BLaER1 (cell line): ENCODE measurements around the gene PPM1K.

Experiments used
- H3K27ac ChIP-seq: shearing (Covaris generic); formaldehyde crosslinking; 2 replicates; pipeline ENCODE4 v1.8.1; 2022
- H3K27me3 ChIP-seq: shearing (Covaris generic); formaldehyde crosslinking; 2 replicates; pipeline ENCODE4 v1.8.1; 2022
- H3K36me3 ChIP-seq: shearing (Covaris generic); formaldehyde crosslinking; 2 replicates; pipeline ENCODE4 v1.8.1; 2022
- H3K4me1 ChIP-seq: shearing (Covaris generic); formaldehyde crosslinking; 2 replicates; pipeline ENCODE4 v1.8.1; 2022
- H3K4me2 ChIP-seq: shearing (Covaris generic); formaldehyde crosslinking; 2 replicates; pipeline ENCODE4 v1.8.1; 2022
- H3K4me3 ChIP-seq: shearing (Covaris generic); formaldehyde crosslinking; 2 replicates; pipeline ENCODE4 v1.8.1; 2022
- H3K9ac ChIP-seq: shearing (Covaris generic); formaldehyde crosslinking; 2 replicates; pipeline ENCODE4 v1.8.1; 2022
- H3K9me3 ChIP-seq: shearing (Covaris generic); formaldehyde crosslinking; 2 replicates; pipeline ENCODE4 v1.8.1; 2022
- H4K20me1 ChIP-seq: shearing (Covaris generic); formaldehyde crosslinking; 2 replicates; pipeline ENCODE4 v1.8.1; 2022
- Cebpa-rat ChIP-seq: shearing (Covaris generic); IDR thresholded peaks from 2 replicates; pipeline ENCODE4 v1.8.1; 2022

PPM1K gene

DNA sequence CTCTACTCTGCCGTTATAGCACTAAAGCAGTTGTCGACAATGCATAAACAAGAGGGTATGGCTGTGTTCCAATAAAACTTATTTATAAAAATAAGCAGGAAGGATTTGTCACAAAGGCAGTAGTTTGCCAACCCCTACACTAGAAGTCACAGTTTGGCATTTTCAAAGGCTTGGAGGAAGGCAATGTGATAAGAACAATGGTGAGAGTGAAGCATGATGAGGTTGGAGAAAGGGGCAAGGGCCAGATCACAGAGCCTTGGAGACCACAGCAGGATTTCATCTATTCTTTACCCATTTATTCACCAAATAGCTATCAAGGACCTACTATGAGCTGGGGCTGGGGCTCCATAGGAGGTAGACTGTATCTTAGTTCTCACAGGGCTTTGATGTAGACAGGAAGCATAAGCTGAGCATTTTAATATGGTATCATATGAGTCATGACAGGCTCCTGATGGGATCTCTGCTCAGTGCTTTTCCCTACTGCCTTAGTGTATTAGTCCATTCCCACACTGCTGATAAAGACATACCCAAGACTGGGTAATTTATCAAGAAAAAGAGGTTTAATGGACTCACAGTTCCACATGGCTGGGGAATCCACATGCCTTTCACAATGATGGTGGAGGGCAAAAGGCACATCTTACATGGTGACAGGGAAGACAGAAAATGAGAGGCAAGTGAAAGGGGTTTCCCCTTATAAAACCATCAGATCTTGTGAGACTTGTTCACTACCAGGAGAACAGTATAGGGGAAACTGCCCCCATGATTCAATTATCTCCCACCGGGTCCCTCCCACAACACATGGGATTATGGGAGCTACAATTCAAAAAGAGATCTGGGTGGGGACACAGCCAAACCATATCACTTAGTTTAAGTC lies 58.9 kb downstream of the PPM1K start:
- no peaks in the 10 kb centered on the region for H3K36me3 ChIP-seq
- TF ChIP-seq Cebpa-rat = no peak
- peaks cover 30% of the 10 kb centered on the region for H3K9me3 ChIP-seq
- no peak overlapping the region for H3K4me2 ChIP-seq
- H3K9ac ChIP-seq = no peak overlapping the region
- no peak overlapping the region for H3K27ac ChIP-seq
- peaks cover 10% of the 10 kb centered on the region for H3K4me1 ChIP-seq
- H3K27me3 ChIP-seq = no peaks in the 10 kb centered on the region
- no peaks in the 10 kb centered on the region for H4K20me1 ChIP-seq
- H3K4me3 ChIP-seq = no peak overlapping the region

DNA sequence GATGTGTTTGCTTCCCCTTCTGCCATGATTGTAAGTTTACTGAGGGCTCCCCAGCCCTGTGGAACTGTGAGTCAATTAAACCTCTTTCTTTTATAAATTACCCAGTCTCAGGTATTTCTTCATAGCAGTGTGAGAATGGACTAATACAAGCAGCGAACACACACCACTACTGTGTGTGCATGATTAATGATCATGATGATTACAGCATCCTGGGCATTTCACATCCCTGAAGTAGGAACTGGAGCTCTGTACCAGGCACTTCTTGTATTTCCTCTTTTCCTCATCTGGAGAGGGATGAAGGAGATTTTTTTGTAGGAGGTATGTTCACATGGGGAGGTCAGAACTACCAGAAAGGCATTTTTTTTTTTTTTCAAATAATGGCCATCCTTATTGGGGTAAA lies 60.8 kb downstream of the PPM1K start:
- Histone ChIP-seq H3K9me3 (peaks cover 27% of the 10 kb centered on the region), H4K20me1 (no peaks in the 10 kb centered on the region), H3K9ac (no peak overlapping the region), H3K27ac (no peak overlapping the region), H3K36me3 (no peaks in the 10 kb centered on the region), H3K27me3 (no peaks in the 10 kb centered on the region), H3K4me3 (no peak overlapping the region), H3K4me2 (no peak overlapping the region), H3K4me1 (peaks cover 10% of the 10 kb centered on the region)
- TF ChIP-seq Cebpa-rat = no peak

DNA sequence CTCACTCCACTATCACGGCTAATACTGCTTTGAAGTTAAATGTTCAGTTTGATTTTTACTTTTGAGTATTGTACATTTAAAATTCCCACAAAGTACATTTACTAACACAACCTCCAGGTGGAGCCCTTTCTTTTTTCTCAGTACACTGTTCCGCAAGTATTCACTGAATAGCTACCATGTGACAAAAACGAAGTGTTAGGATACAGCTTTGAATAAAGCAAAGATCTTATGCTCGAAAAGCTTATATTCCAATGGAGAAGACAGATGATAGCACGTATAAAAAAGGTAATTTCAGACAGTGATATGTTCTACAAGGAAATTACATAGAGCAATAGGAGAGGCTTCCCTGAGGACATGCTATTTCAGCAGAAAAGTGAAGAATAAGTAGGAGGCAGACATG lies 65.3 kb downstream of the PPM1K start:
- no peaks in the 10 kb centered on the region for H3K4me1 ChIP-seq
- H3K27ac ChIP-seq = no peak overlapping the region
- H3K27me3 ChIP-seq = no peaks in the 10 kb centered on the region
- H3K4me3 ChIP-seq = no peak overlapping the region
- no peak for TF ChIP-seq Cebpa-rat
- H3K36me3 ChIP-seq = no peaks in the 10 kb centered on the region
- peaks cover 23% of the 10 kb centered on the region for H3K9me3 ChIP-seq
- H4K20me1 ChIP-seq = no peaks in the 10 kb centered on the region
- no peak overlapping the region for H3K9ac ChIP-seq
- H3K4me2 ChIP-seq = no peak overlapping the region

DNA sequence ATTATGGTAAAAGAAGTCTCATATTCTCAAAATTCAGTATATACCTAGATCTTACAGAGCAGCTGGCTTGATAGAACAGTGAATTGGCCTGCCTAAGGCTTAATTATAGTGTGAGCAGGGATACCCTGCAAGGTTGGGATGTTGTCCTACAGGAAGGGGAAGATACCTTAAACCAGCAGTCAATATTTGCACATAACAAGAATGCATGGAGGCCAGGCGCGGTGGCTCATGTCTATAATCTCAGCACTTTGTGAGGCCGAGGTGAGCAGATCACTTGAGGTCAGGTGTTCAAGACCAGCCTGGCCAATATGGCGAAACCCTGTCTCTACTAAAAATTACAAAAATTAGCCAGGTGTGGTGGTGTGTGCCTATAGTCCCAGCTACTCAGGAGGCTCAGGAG lies 67.2 kb downstream of the PPM1K start:
- Histone ChIP-seq H3K9me3 (peaks cover 15% of the 10 kb centered on the region), H4K20me1 (no peaks in the 10 kb centered on the region), H3K9ac (no peak overlapping the region), H3K27me3 (no peaks in the 10 kb centered on the region), H3K4me1 (no peaks in the 10 kb centered on the region), H3K4me3 (no peak overlapping the region), H3K4me2 (no peak overlapping the region), H3K36me3 (no peaks in the 10 kb centered on the region), H3K27ac (no peak overlapping the region)
- TF ChIP-seq Cebpa-rat = no peak

DNA sequence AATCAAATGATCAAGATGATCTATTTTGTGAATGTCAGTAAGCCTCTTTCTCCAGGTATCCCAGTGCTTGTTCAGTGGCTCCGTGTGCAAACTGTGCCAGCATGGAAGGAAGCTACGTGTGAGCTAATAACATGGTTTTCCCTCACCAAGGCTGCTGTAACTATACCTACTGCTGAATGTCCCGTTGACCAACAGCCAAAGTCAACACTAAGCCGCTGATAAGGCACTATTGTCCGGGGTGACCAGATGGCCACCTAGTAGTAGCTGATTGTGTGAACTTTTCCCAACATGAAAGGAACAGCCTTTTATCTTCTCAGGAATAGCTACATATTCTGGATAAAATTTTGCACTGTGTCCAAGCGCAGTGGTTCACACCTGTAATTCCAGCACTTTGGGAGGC lies 68.0 kb downstream of the PPM1K start:
- Histone ChIP-seq H3K27ac (no peak overlapping the region), H3K4me1 (no peaks in the 10 kb centered on the region), H3K36me3 (no peaks in the 10 kb centered on the region), H3K9ac (no peak overlapping the region), H3K27me3 (no peaks in the 10 kb centered on the region), H4K20me1 (no peaks in the 10 kb centered on the region), H3K9me3 (peaks cover 10% of the 10 kb centered on the region), H3K4me3 (no peak overlapping the region), H3K4me2 (no peak overlapping the region)
- TF ChIP-seq Cebpa-rat = no peak

DNA sequence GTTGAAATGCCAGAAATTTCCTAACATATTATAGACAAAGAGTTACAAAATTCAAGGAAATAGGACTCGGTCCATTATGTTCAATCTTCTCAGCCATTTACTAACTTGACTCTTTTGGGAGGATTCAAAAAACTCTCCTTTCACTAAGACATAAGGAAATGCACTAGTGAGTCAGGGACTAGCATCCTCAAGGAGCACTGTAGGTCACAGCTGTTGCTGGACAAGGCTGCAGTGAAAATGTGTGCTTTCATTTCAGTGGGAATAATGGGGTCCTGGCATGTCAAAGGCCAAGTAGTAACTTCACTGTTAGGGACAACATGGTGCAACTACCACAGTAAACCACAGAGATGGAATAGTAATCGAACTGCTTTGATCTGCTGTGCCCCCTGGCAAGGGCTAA lies 69.0 kb downstream of the PPM1K start:
- no peak overlapping the region for H3K9ac ChIP-seq
- no peak overlapping the region for H3K4me2 ChIP-seq
- H4K20me1 ChIP-seq = no peaks in the 10 kb centered on the region
- peaks cover 2% of the 10 kb centered on the region; the same call in 1 of the 2 replicates for H3K9me3 ChIP-seq
- H3K4me1 ChIP-seq = no peaks in the 10 kb centered on the region
- H3K27me3 ChIP-seq = no peaks in the 10 kb centered on the region
- no peak overlapping the region for H3K4me3 ChIP-seq
- no peak overlapping the region for H3K27ac ChIP-seq
- no peaks in the 10 kb centered on the region for H3K36me3 ChIP-seq
- no peak for TF ChIP-seq Cebpa-rat

DNA sequence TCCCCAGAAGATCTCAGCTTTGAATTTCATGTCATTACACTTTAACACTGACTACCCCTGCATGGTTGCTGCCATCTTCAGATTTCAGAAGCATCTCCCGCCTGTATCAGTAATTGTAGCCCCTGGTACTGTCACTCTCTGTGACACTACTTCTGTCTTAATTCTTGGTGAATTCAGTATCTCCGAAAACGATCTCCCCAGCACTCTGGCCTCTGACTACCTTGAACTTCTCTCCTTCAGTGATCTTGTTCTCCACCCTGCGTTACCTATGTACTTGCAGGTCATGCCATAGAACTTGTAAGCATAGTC lies 72.2 kb downstream of the PPM1K start:
- no peaks in the 10 kb centered on the region for H3K36me3 ChIP-seq
- H3K9ac ChIP-seq = no peak overlapping the region
- no peak overlapping the region for H3K27ac ChIP-seq
- H3K27me3 ChIP-seq = no peaks in the 10 kb centered on the region
- no peak overlapping the region for H3K4me3 ChIP-seq
- H3K9me3 ChIP-seq = no peaks in the 10 kb centered on the region
- TF ChIP-seq Cebpa-rat = no peak
- H3K4me1 ChIP-seq = no peaks in the 10 kb centered on the region
- no peak overlapping the region for H3K4me2 ChIP-seq
- H4K20me1 ChIP-seq = no peaks in the 10 kb centered on the region

DNA sequence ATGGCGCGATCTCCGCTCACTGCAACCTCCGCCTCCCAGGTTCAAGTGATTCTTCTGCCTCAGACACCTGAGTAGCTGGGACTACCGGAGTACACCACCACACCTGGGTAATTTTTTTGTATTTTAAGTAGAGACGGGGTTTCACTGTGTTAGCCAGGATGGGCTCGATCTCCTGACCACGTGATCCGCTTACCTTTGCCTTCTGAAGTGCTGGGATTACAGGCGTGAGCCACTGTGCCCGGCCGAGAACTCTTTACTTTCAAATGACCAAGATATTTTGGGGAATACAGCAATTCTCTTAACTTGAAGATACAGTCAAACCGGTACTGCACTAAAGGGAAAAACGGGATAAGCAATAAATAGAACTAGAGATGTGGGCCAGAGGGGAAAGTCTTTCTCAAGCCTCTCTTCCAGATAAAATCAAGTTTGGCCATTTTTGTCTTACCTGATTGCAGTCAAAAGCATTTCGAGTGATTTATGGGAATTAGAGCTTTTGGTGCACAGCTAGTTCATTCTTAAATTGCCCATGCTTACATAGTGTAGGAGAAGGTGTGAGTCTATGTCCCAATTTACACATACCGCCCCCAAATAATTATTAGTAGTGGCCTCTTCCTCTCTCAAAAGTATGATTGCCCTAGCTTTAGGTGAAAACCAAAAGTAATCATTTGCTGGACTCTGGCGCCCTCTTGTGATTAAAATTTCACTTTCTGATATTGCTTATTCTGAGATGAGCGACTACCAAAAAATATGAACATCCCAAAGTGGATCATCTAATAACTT lies 72.7 kb downstream of the PPM1K start:
- no peak overlapping the region for H3K4me3 ChIP-seq
- H3K27ac ChIP-seq = no peak overlapping the region
- H3K27me3 ChIP-seq = no peaks in the 10 kb centered on the region
- H4K20me1 ChIP-seq = no peaks in the 10 kb centered on the region
- no peak overlapping the region for H3K4me2 ChIP-seq
- TF ChIP-seq Cebpa-rat = no peak
- no peak overlapping the region for H3K9ac ChIP-seq
- H3K4me1 ChIP-seq = no peaks in the 10 kb centered on the region
- no peaks in the 10 kb centered on the region for H3K36me3 ChIP-seq
- H3K9me3 ChIP-seq = no peaks in the 10 kb centered on the region

DNA sequence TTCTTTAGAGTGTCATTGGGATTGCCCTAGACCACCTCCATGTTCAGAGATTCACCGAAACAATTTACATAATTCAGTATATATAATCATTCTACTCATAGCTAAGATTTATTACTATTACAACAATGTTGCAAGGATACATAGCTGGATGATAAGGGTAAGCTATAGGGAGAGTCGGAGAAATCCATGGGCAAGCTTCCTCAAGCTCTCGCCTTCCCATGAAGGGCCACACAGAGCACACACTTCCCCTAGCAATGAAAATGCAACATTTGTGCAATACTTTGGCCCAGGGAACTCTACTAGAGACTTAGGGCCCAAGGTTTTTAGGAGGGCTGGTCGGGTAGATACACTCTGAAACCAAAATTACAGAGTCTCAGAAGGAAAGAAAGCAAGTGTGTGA lies 76.2 kb downstream of the PPM1K start:
- H3K4me2 ChIP-seq = no peak overlapping the region
- no peak overlapping the region for H3K9ac ChIP-seq
- no peak for TF ChIP-seq Cebpa-rat
- no peaks in the 10 kb centered on the region for H3K27me3 ChIP-seq
- no peak overlapping the region for H3K27ac ChIP-seq
- no peaks in the 10 kb centered on the region for H3K9me3 ChIP-seq
- no peak overlapping the region for H3K4me3 ChIP-seq
- no peaks in the 10 kb centered on the region for H3K4me1 ChIP-seq
- no peaks in the 10 kb centered on the region for H4K20me1 ChIP-seq
- no peaks in the 10 kb centered on the region for H3K36me3 ChIP-seq
